Effector memory CD4-positive, alpha-beta T cell (primary cell): ENCODE results near the gene VWA7.

Source experiments
- DNase-seq, 3 donors: peaks; one replicate each; pipeline ENCODE4 v3.0.0-alpha.2; 2020
- H3K27ac ChIP-seq: 2 replicates; pipeline ENCODE4 v1.7.0; 2013; ENCODE audit warnings: mild to moderate bottlenecking, low read length, moderate library complexity; ENCODE audit not compliant: insufficient read depth, poor library complexity, severe bottlenecking
- H3K27me3 ChIP-seq: replicated peaks from 2 replicates; pipeline ENCODE4 v1.7.0; 2013; ENCODE audit warnings: mild to moderate bottlenecking, low read length; ENCODE audit not compliant: insufficient read depth, control insufficient read depth, poor library complexity, severe bottlenecking
- H3K36me3 ChIP-seq: 2 replicates; pipeline ENCODE4 v1.7.0; 2013; ENCODE audit warnings: mild to moderate bottlenecking, low read length, moderate library complexity; ENCODE audit not compliant: control insufficient read depth, insufficient read depth
- H3K4me1 ChIP-seq: 2 replicates; pipeline ENCODE4 v1.7.0; 2013; ENCODE audit warnings: low read length, mild to moderate bottlenecking; ENCODE audit not compliant: control insufficient read depth, insufficient read depth, poor library complexity, severe bottlenecking
- H3K4me3 ChIP-seq: 2 replicates; pipeline ENCODE4 v1.7.0; 2013; ENCODE audit warnings: low read length, low read depth, mild to moderate bottlenecking; ENCODE audit not compliant: insufficient read depth, poor library complexity, severe bottlenecking
- H3K9me3 ChIP-seq: 2 replicates; pipeline ENCODE4 v1.7.0; 2013; ENCODE audit warnings: mild to moderate bottlenecking, low read length, moderate library complexity; ENCODE audit not compliant: control insufficient read depth

Gene VWA7

GRCh38 chr6:31723980-31724691 is 53.0 kb downstream of the VWA7 start:
- DNase-seq = no peak
- no peak overlapping the region for H3K27ac ChIP-seq
- peaks cover 8% of the 10 kb centered on the region for H3K4me1 ChIP-seq
- H3K9me3 ChIP-seq = no peaks in the 10 kb centered on the region
- no peaks in the 10 kb centered on the region for H3K27me3 ChIP-seq
- H3K4me3 ChIP-seq = no peak overlapping the region
- H3K36me3 ChIP-seq = no peaks in the 10 kb centered on the region

DNA sequence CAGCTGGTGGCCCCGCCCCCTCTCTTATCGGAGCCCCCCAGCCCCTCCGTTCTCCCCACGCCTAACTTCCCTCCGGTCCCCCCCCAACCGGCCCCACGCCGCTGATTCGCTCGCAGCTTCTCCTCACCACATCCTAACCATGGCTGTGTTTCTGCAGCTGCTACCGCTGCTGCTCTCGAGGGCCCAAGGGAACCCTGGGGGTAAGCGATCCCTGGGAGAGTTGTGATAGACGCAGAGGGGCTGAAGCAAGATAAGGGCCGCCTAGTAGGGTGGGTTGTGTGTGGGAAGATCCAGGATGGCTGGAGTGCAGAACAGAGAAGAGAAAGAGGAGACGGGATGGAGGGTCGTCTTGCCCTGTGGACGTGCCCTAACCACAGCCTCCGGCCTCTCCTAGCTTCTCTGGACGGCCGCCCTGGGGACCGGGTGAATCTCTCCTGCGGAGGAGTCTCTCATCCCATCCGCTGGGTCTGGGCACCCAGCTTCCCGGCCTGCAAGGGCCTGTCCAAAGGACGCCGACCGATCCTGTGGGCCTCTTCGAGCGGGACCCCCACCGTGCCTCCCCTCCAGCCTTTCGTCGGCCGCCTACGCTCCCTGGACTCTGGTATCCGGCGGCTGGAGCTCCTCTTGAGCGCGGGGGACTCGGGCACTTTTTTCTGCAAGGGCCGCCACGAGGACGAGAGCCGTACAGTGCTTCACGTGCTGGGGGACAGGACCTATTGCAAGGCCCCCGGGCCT is 53.7 kb downstream of the VWA7 start, which contains the start of gene MPIG6B:
Gene MPIG6B (plus strand): TSS at position 129 of the 735 bp plus-strand sequence. CDS start 11 bp downstream, at position 140.
- Histone ChIP-seq H3K4me3 (no peak within 1 kb of the TSS), H3K27ac (no peak within 1 kb of the TSS), H3K4me1 (peaks cover under 1% of the 10 kb centered on the region)

DNA sequence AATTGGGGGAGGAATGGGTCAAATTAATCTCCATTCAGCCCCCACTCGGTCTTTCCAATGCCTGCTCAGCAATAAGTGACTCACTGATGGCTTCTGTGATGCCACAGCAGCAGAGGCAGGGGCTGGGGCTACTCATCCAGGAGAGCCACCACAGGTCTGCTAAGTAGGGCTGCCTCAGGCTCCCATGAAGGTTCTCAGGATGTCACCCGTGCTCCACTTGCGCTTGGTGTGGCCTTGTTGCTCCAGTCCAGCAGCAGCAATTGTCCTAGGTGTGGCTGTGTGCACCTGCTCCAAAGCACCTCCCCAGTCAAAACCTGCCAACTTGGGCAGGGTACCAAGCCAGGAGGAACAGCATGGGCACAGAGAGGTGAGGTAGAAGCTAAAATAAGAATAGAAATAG is 55.0 kb downstream of the VWA7 start:
- Histone ChIP-seq H3K27me3 (no peaks in the 10 kb centered on the region), H3K36me3 (no peaks in the 10 kb centered on the region), H3K27ac (no peak overlapping the region), H3K4me3 (no peak overlapping the region), H3K9me3 (no peaks in the 10 kb centered on the region), H3K4me1 (no peaks in the 10 kb centered on the region)
- no peak for DNase-seq

More for the DNA sequence above, 53.7 kb downstream of the VWA7 start, which contains the start of gene MPIG6B:
- Histone ChIP-seq H3K36me3 (no peaks in the 10 kb centered on the region), H3K27me3 (no peaks in the 10 kb centered on the region), H3K9me3 (no peaks in the 10 kb centered on the region)
- no peak for DNase-seq

DNA sequence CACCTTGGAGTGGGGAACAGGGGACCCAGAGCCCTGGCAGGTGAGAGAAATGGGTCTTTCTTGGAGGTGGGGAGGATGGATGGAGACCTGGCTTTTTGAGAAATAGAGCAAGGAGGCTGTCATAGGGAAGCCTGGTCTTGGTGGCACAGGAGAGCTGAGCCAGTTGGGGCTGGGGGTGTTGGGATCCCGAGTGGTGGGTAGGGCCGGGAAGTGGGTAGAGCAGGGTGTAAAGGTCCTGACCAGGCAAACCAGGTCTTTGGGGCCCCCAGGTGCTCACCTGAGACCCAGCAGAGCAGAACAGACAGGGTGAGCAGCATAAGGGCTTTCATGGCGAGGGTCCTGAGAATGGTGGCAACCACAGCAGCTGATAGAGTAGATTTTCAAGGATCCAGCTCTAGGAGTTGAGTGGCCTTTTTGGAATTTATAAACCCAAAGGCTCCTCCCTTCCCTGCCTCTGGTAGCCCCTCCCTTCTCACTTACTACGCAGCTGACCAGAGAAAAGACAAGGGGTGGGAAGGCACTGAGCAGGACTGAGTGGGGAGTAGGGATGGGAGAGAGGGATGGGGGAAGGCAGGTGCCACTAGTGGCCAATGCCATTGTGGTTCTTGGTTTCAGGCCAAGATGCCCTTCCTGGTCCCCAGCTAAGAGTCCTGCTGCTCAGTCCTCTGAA is 55.6 kb downstream of the VWA7 start, which contains the start of gene LY6G6C:
Gene LY6G6C (minus strand): TSS at position 396 of the 670 bp plus-strand sequence. CDS start 67 bp downstream, at position 329.
- no peak within 1 kb of the TSS for H3K4me3 ChIP-seq
- no peaks in the 10 kb centered on the region for H3K27me3 ChIP-seq
- DNase-seq = no peak
- no peak within 1 kb of the TSS for H3K27ac ChIP-seq
- H3K4me1 ChIP-seq = no peaks in the 10 kb centered on the region
- H3K9me3 ChIP-seq = no peaks in the 10 kb centered on the region
- no peaks in the 10 kb centered on the region for H3K36me3 ChIP-seq

- H3K4me1 ChIP-seq = no peaks in the 10 kb centered on the region
- H3K36me3 ChIP-seq = no peaks in the 10 kb centered on the region
- no peak for DNase-seq
- H3K27ac ChIP-seq = no peak overlapping the region
- no peaks in the 10 kb centered on the region for H3K27me3 ChIP-seq
- H3K4me3 ChIP-seq = no peak overlapping the region
- no peaks in the 10 kb centered on the region for H3K9me3 ChIP-seq
These were observed 56.8 kb downstream of the VWA7 start for GRCh38 chr6:31720196-31720770.

DNA sequence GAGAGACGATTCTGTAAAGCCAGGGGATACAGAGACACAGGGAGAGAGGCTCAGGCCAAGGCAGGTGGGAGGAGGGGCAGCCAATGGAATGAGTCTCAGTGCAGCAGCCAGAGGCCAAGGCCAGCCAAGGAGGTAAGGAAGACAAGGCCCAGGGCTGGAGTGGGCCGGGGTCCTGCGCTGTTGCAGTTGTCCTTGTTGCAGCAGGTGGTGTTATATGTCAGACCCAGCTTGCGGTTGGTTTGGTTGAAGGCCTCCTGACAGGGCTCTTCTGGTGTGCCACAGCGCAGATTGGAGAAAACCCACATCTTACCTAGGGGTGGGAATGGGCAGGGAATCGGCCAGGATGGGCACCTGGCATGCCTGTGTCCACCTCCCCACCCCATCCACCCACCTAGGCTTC is 58.1 kb downstream of the VWA7 start:
- Histone ChIP-seq H3K27ac (no peak overlapping the region), H3K4me3 (no peak overlapping the region), H3K36me3 (no peaks in the 10 kb centered on the region), H3K27me3 (no peaks in the 10 kb centered on the region), H3K4me1 (no peaks in the 10 kb centered on the region), H3K9me3 (no peaks in the 10 kb centered on the region)
- no peak for DNase-seq

GRCh38 chr6:31718265-31718664 is 58.9 kb downstream of the VWA7 start:
- no peak overlapping the region for H3K27ac ChIP-seq
- no peak for DNase-seq

DNA sequence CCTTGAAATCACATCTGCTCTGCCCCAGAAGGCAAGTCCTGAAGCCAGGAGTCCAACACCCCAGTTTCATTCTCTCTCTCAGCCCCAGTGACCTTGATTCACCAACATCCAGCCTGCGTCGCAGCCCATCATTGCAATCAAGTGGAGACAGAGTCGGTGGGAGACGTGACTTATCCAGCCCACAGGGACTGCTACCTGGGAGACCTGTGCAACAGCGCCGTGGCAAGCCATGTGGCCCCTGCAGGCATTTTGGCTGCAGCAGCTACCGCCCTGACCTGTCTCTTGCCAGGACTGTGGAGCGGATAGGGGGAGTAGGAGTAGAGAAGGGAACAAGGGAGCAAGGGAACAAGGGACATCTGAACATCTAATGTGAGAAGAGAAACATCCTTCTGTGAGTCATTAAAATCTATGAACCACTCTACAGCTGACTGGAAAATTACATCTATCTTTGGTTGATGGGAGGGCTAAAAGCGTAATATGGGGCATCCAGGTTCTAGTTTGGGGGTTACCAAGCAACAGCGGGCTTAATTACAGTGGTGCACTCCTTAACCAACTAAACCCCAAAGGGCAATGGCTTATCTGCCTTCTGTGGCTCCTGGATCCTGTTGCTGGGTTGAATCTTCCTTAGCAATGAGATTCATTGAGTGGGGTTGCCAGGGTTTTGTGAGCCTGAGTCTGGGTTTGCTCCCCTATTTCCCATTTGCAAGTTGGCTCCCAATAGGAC is 59.5 kb downstream of the VWA7 start:
- H3K27ac ChIP-seq = no peak overlapping the region
- H3K36me3 ChIP-seq = no peaks in the 10 kb centered on the region
- no peaks in the 10 kb centered on the region for H3K27me3 ChIP-seq
- no peaks in the 10 kb centered on the region for H3K9me3 ChIP-seq
- DNase-seq = no peak
- no peaks in the 10 kb centered on the region for H3K4me1 ChIP-seq
- H3K4me3 ChIP-seq = no peak overlapping the region

More at GRCh38 chr6:31718265-31718664, 58.9 kb downstream of the VWA7 start:
- Histone ChIP-seq H3K4me1 (no peaks in the 10 kb centered on the region), H3K9me3 (no peaks in the 10 kb centered on the region), H3K27me3 (no peaks in the 10 kb centered on the region), H3K4me3 (no peak overlapping the region), H3K36me3 (no peaks in the 10 kb centered on the region)
